Astrocyte (in vitro differentiated cells and primary cell): ENCODE data around the gene IGF1R.

Experiments
- EZH2 ChIP-seq: IDR thresholded peaks from 2 replicates; pipeline ENCODE4 v1.6.1; 2012; ENCODE audit warnings: mild to moderate bottlenecking, low read length, inconsistent platforms; ENCODE audit not compliant: insufficient read depth
- TF ChIP-seq, protein P1 (sequence below): IDR thresholded peaks from 2 replicates; pipeline ENCODE4 v1.5.1; 2011; ENCODE audit warnings: low read depth, mild to moderate bottlenecking, inconsistent platforms, low read length, moderate library complexity; ENCODE audit not compliant: insufficient read depth

GRCh38 chr15:98802187-98802586, 153.8 kb downstream of the IGF1R start:
- TF ChIP-seq, protein P1, sequence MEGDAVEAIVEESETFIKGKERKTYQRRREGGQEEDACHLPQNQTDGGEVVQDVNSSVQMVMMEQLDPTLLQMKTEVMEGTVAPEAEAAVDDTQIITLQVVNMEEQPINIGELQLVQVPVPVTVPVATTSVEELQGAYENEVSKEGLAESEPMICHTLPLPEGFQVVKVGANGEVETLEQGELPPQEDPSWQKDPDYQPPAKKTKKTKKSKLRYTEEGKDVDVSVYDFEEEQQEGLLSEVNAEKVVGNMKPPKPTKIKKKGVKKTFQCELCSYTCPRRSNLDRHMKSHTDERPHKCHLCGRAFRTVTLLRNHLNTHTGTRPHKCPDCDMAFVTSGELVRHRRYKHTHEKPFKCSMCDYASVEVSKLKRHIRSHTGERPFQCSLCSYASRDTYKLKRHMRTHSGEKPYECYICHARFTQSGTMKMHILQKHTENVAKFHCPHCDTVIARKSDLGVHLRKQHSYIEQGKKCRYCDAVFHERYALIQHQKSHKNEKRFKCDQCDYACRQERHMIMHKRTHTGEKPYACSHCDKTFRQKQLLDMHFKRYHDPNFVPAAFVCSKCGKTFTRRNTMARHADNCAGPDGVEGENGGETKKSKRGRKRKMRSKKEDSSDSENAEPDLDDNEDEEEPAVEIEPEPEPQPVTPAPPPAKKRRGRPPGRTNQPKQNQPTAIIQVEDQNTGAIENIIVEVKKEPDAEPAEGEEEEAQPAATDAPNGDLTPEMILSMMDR, result no peak
- no peak for TF ChIP-seq EZH2
